Right atrium auricular region (tissue), 2 donors: ENCODE data around the gene CAVIN4. TPM values are rescaled to one million over a fixed set of nuclear protein-coding genes. Genes with fewer than 3 reads are reported as not detected.

Source experiments
- DNase-seq: peaks from one replicate; pipeline ENCODE4 v3.0.0-alpha.2; 2019; ENCODE audit warnings: low spot score
- H3K27ac ChIP-seq, 2 donors: fragments of 200-600 bp; sonication (generic); 1 replicate in 1 of 2; 2 replicates in 1 of 2; pipeline ENCODE4 v1.5.1; 2016 to 2019
- H3K27me3 ChIP-seq, 2 donors: fragments of 200-600 bp; sonication (generic); one replicate each; pipeline versions ENCODE4 v1.5.1 to v1.6.0; 2017 to 2019
- H3K36me3 ChIP-seq: fragments of 200-600 bp; sonication (generic); one replicate; pipeline ENCODE4 v1.5.1; 2016
- H3K4me1 ChIP-seq, 2 donors: fragments of 200-600 bp; sonication (generic); one replicate each; pipeline versions ENCODE4 v1.5.1 to v1.6.0; 2017 to 2019
- H3K4me3 ChIP-seq, 2 donors: fragments of 200-600 bp; sonication (generic); 1 replicate in 1 of 2; 2 replicates in 1 of 2; pipeline ENCODE4 v1.5.1; 2017 to 2019; ENCODE audit warnings: mild to moderate bottlenecking in 1 of 2, moderate library complexity in 1 of 2
- H3K9me3 ChIP-seq, 2 donors: fragments of 200-600 bp; sonication (generic); one replicate each; pipeline ENCODE4 v1.5.1; 2019
- CTCF ChIP-seq, 2 donors: fragments of 200-600 bp; sonication (generic); IDR thresholded peaks; one replicate each; pipeline ENCODE4 v1.5.1; 2019; ENCODE audit warnings: antibody characterized with exemption in 2 of 2
- total RNA-seq, 2 donors: library from RNA; depleted of rRNA; stranded (reverse); fragments of >200 nt; gene quantifications; one replicate each; pipeline ENCODE4 v1.1.0, GENCODE V29; 2016

The CAVIN4 gene
- total RNA-seq, 2 donors from 2014 or later = 33.3 to 41.2 TPM

GRCh38 chr9:100583014-100583802, 5.3 kb downstream of the CAVIN4 start:
- no peaks in the 10 kb centered on the region for H3K9me3 ChIP-seq
- H3K36me3 ChIP-seq = peaks cover 9% of the 10 kb centered on the region
- H3K4me1 ChIP-seq = no peaks in the 10 kb centered on the region
- no peaks in the 10 kb centered on the region for H3K27me3 ChIP-seq
- no peak overlapping the region for H3K4me3 ChIP-seq
- no peak for DNase-seq
- peak overlapping the region in 1 of 2 donors; percentile 84 for H3K27ac ChIP-seq
- TF ChIP-seq CTCF (IDR thresholded peaks at IDR 0.05) = no peak

GRCh38 chr9:100584951-100585350, 7.1 kb downstream of the CAVIN4 start:
- no peak for DNase-seq
- peaks cover 9% of the 10 kb centered on the region for H3K36me3 ChIP-seq
- H3K9me3 ChIP-seq = no peaks in the 10 kb centered on the region
- TF ChIP-seq CTCF (IDR thresholded peaks at IDR 0.05) = no peak
- H3K4me3 ChIP-seq = no peak overlapping the region
- H3K4me1 ChIP-seq = no peaks in the 10 kb centered on the region
- H3K27ac ChIP-seq = no peak overlapping the region
- H3K27me3 ChIP-seq = no peaks in the 10 kb centered on the region

GRCh38 chr9:100586093-100586492, 8.2 kb downstream of the CAVIN4 start:
- Histone ChIP-seq H3K4me1 (no peaks in the 10 kb centered on the region), H3K27me3 (no peaks in the 10 kb centered on the region), H3K4me3 (no peak overlapping the region), H3K9me3 (no peaks in the 10 kb centered on the region), H3K36me3 (peaks cover 9% of the 10 kb centered on the region), H3K27ac (no peak overlapping the region)
- no peak for DNase-seq
- TF ChIP-seq CTCF (IDR thresholded peaks at IDR 0.05) = no peak

- Histone ChIP-seq H3K9me3 (no peaks in the 10 kb centered on the region), H3K4me1 (no peaks in the 10 kb centered on the region), H3K27ac (no peak overlapping the region), H3K4me3 (no peak overlapping the region), H3K27me3 (no peaks in the 10 kb centered on the region), H3K36me3 (peaks cover 9% of the 10 kb centered on the region)
- no peak for TF ChIP-seq CTCF (IDR thresholded peaks at IDR 0.05)
- DNase-seq = no peak
Observed at GRCh38 chr9:100587375-100587774, 9.5 kb downstream of the CAVIN4 start.

- Histone ChIP-seq H3K27me3 (no peaks in the 10 kb centered on the region), H3K9me3 (no peaks in the 10 kb centered on the region), H3K36me3 (peaks cover 9% of the 10 kb centered on the region), H3K4me3 (no peak overlapping the region), H3K4me1 (no peaks in the 10 kb centered on the region), H3K27ac (no peak overlapping the region)
- no peak for TF ChIP-seq CTCF (IDR thresholded peaks at IDR 0.05)
- DNase-seq = no peak
Observed at GRCh38 chr9:100589582-100589981, 11.7 kb downstream of the CAVIN4 start.

GRCh38 chr9:100590481-100590880, 12.6 kb downstream of the CAVIN4 start:
- Histone ChIP-seq H3K27me3 (no peaks in the 10 kb centered on the region), H3K4me3 (no peak overlapping the region), H3K9me3 (no peaks in the 10 kb centered on the region), H3K27ac (no peak overlapping the region), H3K36me3 (peaks cover 7% of the 10 kb centered on the region), H3K4me1 (peaks cover 0 to 3% of the 10 kb centered on the region in 2 donors)
- no peak for TF ChIP-seq CTCF (IDR thresholded peaks at IDR 0.05)
- no peak for DNase-seq
